HG03457 (cell line): ENCODE data around the gene SRR.

ENCODE experiments used
- ATAC-seq: cut with Tn5 transposase; IDR thresholded peaks from one replicate; pipeline ENCODE4 v1.9.1; 2021; ENCODE audit warnings: moderate number of reproducible peaks; ENCODE audit not compliant: unreplicated experiment

The SRR gene

DNA sequence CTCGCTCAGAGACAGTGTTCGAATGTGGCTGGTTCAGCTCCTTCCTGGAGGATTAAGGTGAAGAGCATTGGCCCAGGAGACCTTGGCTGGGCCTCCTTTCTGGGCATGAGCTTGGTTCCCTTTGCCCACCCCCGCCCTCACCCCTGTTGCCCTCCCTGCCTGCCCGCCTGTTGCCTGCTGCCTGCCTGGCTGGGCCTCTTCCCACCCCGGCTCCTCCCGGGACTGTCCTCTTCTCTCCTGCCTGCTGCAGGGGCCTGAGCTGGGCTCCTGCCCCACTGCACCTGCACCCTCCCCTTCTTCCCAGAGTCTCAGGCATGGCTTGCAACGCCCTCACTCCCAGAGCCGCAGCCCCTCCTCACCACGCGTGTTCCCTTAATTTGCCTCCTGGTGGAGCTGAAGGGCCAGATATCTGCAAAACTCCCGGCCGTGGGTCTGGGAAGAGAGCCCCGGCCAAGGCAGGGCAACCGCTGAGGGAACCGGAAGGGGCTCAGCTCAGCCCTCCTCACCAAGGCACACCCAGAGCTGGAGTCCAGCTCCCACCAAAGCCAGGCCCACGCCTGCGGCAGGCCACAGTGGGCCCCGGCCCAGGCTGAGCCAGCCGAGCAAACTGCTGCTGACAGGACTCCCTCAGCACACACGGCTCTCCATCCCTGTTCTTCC, 65.9 kb downstream of the SRR start:
- ATAC-seq, result no peak

DNA sequence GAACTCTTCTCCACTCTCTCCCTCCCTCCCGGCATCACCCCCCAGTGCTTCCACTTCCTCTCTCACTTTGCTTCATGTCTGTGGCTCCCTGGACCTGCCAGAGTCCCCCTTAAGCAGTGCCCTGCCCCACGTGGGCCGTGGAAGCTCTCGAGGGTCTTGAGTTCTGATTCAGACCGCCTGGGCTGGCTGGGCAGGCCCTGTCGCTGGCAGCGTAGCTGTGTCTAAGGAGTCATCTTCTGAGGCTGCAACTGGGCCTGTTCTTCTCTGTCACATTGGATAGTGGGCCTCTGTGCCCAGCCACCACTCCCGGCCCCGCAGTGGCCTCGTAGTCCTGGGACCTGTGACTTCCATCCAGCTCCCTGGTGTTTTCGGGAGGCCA, 66.5 kb downstream of the SRR start:
- ATAC-seq, result no peak

DNA sequence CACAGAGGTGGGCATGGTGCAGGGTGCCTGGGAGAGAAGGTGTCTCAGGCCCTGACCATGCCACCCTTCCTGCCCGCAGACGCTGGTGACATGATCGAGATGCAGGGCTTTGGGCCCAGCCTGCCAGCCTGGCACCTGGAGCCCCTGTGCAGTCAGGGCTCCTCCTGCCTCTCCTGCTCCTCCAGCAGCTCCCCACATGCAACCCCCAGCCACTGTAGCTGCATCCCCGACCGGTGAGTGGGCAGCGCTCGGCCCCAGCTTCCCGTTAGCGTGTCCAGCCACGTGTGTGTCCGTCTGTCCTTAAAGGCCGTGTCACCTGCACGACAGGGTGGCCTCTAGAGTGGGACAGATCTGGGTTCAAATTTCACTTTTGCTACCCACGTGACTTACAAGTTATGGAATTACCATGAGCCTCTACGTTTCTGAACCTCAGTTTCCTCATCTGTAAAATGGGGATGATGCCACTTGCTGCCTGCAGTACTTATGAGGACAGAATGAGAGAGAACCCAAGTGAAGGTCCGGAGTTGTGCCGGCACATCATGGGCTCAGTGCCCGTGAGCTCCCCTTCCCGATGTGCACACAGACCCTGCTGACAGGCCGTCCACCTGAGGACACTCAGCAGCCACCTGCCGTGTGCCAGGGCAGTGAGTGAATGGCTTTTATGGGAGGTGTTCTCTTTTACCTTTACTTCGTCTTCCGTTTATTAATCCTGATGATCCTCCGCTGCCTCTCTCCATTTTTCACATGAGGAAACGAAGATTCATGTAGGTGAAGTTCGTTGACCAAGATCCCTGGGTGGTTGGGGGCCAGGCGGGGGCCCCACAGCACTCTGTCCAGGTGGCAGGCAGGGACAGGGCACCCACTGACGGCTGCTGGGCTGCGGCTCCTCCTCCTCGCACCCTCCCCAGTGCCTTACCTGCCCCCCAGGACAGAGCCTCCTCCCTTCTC, 67.7 kb downstream of the SRR start:
- no peak for ATAC-seq

DNA sequence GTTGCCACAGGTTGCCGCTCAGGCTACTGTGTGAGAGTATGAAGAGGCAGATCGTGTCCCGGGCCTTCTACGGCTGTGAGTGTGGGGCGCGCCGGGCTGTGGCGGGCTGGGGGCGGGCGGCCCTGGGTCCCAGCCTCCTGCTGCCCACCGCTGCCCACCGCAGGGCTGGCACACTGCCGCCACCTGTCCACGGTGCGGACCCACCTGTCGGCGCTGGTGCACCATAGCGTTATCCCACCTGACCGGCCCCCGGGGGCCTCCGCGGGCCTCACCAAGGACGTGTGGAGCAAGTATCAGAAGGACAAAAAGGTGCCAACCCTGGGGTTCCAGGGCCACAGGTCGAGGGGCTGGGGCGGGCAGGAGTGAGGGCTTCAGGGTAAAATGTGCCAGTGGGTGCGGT, 68.4 kb downstream of the SRR start:
- ATAC-seq, result no peak

DNA sequence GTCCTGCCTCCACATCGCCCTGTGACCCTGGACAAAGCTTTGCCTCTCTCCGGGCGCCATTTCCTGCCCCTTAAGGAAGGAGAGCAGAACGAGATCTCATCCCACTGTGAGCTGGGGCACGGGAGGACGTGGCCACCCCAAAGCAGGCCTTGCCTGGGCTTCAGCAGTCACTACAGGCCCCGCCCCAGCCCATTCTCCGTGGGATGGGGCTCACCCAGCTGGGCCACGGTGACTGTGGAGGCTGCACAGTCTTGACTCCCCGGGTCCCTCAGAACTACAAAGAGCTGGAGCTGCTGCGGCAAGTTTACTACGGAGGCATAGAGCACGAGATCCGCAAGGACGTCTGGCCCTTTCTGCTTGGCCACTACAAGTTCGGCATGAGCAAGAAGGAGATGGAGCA, 68.9 kb downstream of the SRR start:
- ATAC-seq, result no peak

DNA sequence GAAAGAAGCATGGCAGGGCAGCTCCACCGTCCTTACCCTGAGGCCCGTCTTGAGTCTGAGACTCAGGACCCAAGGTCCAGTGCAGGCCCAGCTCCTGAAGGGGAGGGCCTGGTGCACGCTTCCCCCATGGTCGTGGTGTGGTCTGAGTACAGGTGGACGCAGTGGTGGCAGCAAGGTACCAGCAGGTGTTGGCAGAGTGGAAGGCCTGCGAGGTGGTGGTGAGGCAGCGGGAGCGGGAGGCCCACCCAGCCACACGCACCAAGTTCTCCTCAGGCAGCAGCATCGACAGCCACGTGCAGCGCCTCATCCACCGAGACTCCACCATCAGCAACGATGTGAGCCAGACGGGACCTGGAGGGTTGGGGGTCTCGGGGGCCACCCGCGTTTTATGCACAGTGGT, 69.4 kb downstream of the SRR start:
- no peak for ATAC-seq
